GM12865 (cell line): ENCODE results near the gene FAM3C.

Experiments
- DNase-seq: peaks from one replicate; pipeline ENCODE4 v3.0.0; 2010; ENCODE audit warnings: low read depth
- H3K4me3 ChIP-seq: 2 replicates; pipeline ENCODE4 v1.5.1; 2011; ENCODE audit warnings: mild to moderate bottlenecking, low read depth, low read length, control low read depth
- TF ChIP-seq, protein P1 (sequence below): IDR thresholded peaks from 2 replicates; pipeline ENCODE4 v1.5.1; 2011; ENCODE audit warnings: low read length, control low read depth, low read depth, inconsistent platforms; ENCODE audit not compliant: insufficient read depth; ENCODE audit errors: missing control alignments

FAM3C gene

GRCh38 chr7:121371883-121372282 lies 24.2 kb downstream of the FAM3C start:
- no peak for DNase-seq
- H3K4me3 ChIP-seq: no peak overlapping the region
- TF ChIP-seq, protein P1, sequence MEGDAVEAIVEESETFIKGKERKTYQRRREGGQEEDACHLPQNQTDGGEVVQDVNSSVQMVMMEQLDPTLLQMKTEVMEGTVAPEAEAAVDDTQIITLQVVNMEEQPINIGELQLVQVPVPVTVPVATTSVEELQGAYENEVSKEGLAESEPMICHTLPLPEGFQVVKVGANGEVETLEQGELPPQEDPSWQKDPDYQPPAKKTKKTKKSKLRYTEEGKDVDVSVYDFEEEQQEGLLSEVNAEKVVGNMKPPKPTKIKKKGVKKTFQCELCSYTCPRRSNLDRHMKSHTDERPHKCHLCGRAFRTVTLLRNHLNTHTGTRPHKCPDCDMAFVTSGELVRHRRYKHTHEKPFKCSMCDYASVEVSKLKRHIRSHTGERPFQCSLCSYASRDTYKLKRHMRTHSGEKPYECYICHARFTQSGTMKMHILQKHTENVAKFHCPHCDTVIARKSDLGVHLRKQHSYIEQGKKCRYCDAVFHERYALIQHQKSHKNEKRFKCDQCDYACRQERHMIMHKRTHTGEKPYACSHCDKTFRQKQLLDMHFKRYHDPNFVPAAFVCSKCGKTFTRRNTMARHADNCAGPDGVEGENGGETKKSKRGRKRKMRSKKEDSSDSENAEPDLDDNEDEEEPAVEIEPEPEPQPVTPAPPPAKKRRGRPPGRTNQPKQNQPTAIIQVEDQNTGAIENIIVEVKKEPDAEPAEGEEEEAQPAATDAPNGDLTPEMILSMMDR: no peak

DNA sequence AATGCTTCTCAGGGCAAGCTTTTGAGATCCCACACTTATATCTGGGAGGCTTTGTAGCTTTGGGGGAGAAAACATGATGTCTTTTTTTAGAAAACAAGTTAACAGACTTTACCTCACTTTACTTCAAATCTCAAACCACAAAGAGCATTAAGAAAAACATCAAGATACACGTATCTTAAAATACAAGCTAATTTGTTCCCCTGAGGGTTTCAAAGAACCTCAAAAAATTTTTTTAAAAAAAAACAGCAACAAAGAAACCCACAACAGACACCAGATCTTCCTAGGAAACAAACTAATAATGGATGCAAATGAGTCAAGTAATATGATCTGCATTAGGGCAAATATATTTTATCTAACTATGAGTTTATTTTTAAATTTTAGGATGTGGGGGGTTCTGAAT lies 24.7 kb downstream of the FAM3C start:
- no peak for DNase-seq
- H3K4me3 ChIP-seq: no peak overlapping the region
- TF ChIP-seq, protein P1: no peak

DNA sequence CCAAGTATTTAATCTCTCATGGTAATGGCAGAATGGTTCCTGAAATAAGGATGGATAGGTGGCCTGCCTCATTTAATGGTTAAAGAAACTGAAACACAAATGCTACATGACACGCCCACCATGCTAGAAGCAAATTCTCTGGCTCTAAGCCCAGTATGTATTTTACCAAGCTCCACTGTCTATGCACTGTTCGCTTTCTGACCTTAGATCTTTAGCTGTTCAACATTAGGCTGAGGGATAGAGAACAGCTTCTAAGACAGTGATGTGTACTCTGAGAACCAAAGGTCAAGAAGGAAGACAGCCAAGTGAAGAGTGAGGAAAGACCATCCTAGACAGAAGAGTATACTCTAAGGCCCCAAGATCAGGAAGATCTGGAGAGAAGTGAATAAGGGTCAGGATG lies 26.6 kb downstream of the FAM3C start:
- no peak overlapping the region for H3K4me3 ChIP-seq
- TF ChIP-seq, protein P1: no peak
- peak; percentile 42 for DNase-seq

- H3K4me3 ChIP-seq: no peak overlapping the region
- peak; percentile 56 for DNase-seq
- TF ChIP-seq, protein P1: peak; percentile 47
These were observed 29.2 kb downstream of the FAM3C start for GRCh38 chr7:121366852-121367431.

DNA sequence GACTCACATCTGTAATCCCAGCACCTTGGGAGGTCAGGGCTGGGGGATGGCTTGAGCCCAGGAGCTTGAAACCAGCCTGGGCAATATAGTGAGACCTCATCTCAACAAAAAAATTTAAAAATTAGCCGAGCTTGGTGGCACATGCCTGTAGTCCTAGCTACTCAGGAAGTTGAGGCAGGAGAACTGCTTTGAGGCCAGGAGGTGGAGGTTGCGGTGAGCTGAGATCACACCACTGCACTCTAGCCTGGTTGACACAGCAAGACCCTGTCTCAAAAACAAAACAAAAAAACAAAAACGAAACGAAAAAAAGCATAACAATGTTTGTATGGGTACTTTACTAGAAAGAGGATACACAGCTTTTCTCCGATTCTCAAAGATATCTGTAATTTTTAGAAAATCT lies 35.5 kb downstream of the FAM3C start:
- no peak for DNase-seq
- H3K4me3 ChIP-seq: no peak overlapping the region
- TF ChIP-seq, protein P1: no peak

DNA sequence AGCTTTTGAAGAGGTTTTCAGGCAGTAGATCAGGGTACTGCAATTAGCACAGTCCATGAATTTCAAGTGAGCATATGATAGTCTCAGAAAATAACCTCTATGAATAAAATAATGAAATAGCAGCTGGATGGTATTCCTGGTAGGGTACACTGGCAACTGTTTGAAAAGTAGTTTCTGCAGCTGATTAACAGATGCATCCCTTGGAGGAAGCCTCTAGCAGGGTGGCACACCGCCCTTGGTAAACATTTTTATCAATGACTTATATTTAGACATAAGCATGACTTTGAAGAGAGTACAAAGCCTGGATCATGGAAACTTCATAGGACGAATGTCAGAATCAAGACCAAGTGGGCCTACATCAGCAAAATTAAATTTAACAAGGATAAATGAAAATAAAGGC lies 40.5 kb downstream of the FAM3C start:
- DNase-seq: no peak
- no peak overlapping the region for H3K4me3 ChIP-seq
- TF ChIP-seq, protein P1: no peak

- no peak overlapping the region for H3K4me3 ChIP-seq
- DNase-seq: peak; percentile 49
- TF ChIP-seq, protein P1: no peak
These were observed 43.8 kb downstream of the FAM3C start for GRCh38 chr7:121352323-121352722.
